Measurements from ENCODE around the gene CLK4. TPM values are rescaled to one million over a fixed set of nuclear protein-coding genes. Genes with fewer than 3 reads are reported as not detected.

Gene CLK4
- total and polyA plus RNA-seq, 5 donors from 2014 or later, result 12.5 to 86.4 (median 19.1) TPM

- H3K4me3 Mint-ChIP-seq, result no peak overlapping the region
- no peak overlapping the region for H3K4me3 ChIP-seq (ENCODE audit: low read depth, low read length)
- no peaks in the 10 kb centered on the region for H3K4me1 Mint-ChIP-seq
- peaks cover 0 to 10% (median 4%) of the 10 kb centered on the region in 7 donors for H3K9me3 Mint-ChIP-seq
- H3K36me3 Mint-ChIP-seq, result peaks cover 3% of the 10 kb centered on the region
- H3K27ac ChIP-seq (ENCODE audit: insufficient read depth, low read length, poor library complexity, severe bottlenecking), result no peak overlapping the region
- H3K27me3 Mint-ChIP-seq, result peaks cover 7% of the 10 kb centered on the region
- peaks cover 2% of the 10 kb centered on the region for H3K27me3 ChIP-seq (ENCODE audit: control insufficient read depth, insufficient read depth, low read length)
- no peaks in the 10 kb centered on the region for H3K9me3 ChIP-seq (ENCODE audit: control insufficient read depth in 2 of 2, low read length in 2 of 2)
- H3K36me3 ChIP-seq (ENCODE audit: control insufficient read depth, insufficient read depth, low read length), result no peaks in the 10 kb centered on the region
- H3K4me1 ChIP-seq (ENCODE audit: control insufficient read depth, insufficient read depth, low read length, poor library complexity, severe bottlenecking), result no peaks in the 10 kb centered on the region
- DNase-seq, result no peak
- no peak for ATAC-seq (ENCODE audit: low read depth in 2 of 2)
- H3K27ac Mint-ChIP-seq, result no peak overlapping the region
These were observed 54.2 kb downstream of the CLK4 start for GRCh38 chr5:178572617-178573016.

GRCh38 chr5:178569485-178569884 lies 57.4 kb downstream of the CLK4 start:
- no peak overlapping the region for H3K4me3 ChIP-seq (ENCODE audit: low read depth, low read length)
- no peaks in the 10 kb centered on the region for H3K36me3 ChIP-seq (ENCODE audit: control insufficient read depth, insufficient read depth, low read length)
- H3K36me3 Mint-ChIP-seq, result no peaks in the 10 kb centered on the region
- H3K9me3 ChIP-seq (ENCODE audit: control insufficient read depth in 2 of 2, low read length in 2 of 2), result no peaks in the 10 kb centered on the region
- H3K27me3 Mint-ChIP-seq, result peaks cover 15% of the 10 kb centered on the region
- H3K9me3 Mint-ChIP-seq, result peaks cover 0 to 10% (median 4%) of the 10 kb centered on the region in 7 donors
- H3K27ac ChIP-seq (ENCODE audit: insufficient read depth, low read length, poor library complexity, severe bottlenecking), result no peak overlapping the region
- no peaks in the 10 kb centered on the region for H3K4me1 ChIP-seq (ENCODE audit: control insufficient read depth, insufficient read depth, low read length, poor library complexity, severe bottlenecking)
- no peak overlapping the region for H3K4me3 Mint-ChIP-seq
- H3K27me3 ChIP-seq (ENCODE audit: control insufficient read depth, insufficient read depth, low read length), result no peaks in the 10 kb centered on the region
- ATAC-seq (ENCODE audit: low read depth in 2 of 2), result no peak
- H3K27ac Mint-ChIP-seq, result no peak overlapping the region
- DNase-seq, result no peak
- H3K4me1 Mint-ChIP-seq, result no peaks in the 10 kb centered on the region

DNA sequence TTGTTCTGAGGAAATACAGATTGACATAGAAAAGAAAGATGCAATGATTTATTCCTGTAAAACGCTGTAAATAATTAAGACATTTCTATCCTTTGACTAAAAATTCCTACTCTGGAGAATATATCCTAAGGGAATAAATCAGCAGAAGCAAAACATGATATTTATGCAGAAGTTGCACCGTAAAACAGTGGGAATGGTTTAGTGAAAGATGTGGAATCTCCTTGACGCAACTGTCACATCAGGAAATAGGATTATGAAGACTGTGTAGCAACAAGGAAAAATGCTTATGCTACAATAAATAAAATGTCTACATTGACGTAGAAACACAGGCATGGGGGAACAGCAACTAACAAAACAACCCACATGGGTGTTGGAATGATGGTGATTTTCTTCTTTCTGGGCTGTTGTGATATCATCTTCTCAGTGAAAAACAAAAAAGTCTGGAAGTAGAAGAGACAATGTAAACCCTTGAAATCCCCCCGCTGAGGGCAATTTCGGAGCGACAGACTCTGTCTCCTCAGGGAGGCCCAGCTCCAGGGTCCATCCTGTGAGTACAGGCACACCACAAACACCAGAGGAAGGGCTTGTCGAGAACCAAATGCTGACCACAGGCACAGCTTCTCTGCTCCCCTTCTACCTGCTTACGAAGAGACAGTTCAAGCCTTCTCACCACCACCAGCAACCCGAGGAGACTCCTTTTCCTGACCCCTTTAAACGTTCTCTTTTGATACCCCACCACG lies 61.9 kb downstream of the CLK4 start:
- Mint-ChIP-seq H3K4me3 (no peak overlapping the region), H3K4me1 (no peaks in the 10 kb centered on the region), H3K36me3 (no peaks in the 10 kb centered on the region), H3K9me3 (peaks cover 0 to 2% (median 0%) of the 10 kb centered on the region in 7 donors), H3K27me3 (peaks cover 31% of the 10 kb centered on the region), H3K27ac (no peak overlapping the region)
- no peak for ATAC-seq (ENCODE audit: low read depth in 2 of 2)
- Histone ChIP-seq H3K4me3 (ENCODE audit: low read depth, low read length) (no peak overlapping the region), H3K9me3 (ENCODE audit: control insufficient read depth in 2 of 2, low read length in 2 of 2) (no peaks in the 10 kb centered on the region), H3K4me1 (ENCODE audit: control insufficient read depth, insufficient read depth, low read length, poor library complexity, severe bottlenecking) (no peaks in the 10 kb centered on the region), H3K27me3 (ENCODE audit: control insufficient read depth, insufficient read depth, low read length) (no peaks in the 10 kb centered on the region), H3K36me3 (ENCODE audit: control insufficient read depth, insufficient read depth, low read length) (no peaks in the 10 kb centered on the region), H3K27ac (ENCODE audit: insufficient read depth, low read length, poor library complexity, severe bottlenecking) (no peak overlapping the region)
- DNase-seq, result no peak

DNA sequence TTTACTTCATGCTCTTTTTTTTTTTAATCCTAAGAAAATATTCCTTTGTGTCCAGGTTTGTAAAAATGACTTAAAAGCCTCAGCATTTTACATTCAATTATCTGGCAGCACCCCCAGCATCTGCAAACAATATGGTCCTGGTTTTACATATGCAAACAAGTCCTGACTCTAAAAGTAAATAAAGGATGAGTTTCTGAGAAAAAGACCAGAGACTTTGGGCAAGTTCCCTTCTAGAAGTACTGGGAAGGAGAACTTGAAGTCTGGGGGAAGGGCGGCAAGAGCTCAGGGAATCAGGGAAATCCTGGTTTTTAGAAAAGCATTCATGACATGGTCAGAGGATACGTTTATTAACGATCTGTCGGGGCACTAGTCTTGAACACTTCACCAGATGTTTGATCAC lies 62.5 kb downstream of the CLK4 start:
- Mint-ChIP-seq H3K4me3 (no peak overlapping the region), H3K36me3 (no peaks in the 10 kb centered on the region), H3K27ac (no peak overlapping the region), H3K27me3 (peaks cover 32% of the 10 kb centered on the region), H3K9me3 (peaks cover 0 to 2% (median 0%) of the 10 kb centered on the region in 7 donors), H3K4me1 (no peaks in the 10 kb centered on the region)
- Histone ChIP-seq H3K4me1 (ENCODE audit: control insufficient read depth, insufficient read depth, low read length, poor library complexity, severe bottlenecking) (no peaks in the 10 kb centered on the region), H3K36me3 (ENCODE audit: control insufficient read depth, insufficient read depth, low read length) (no peaks in the 10 kb centered on the region), H3K4me3 (ENCODE audit: low read depth, low read length) (no peak overlapping the region), H3K27ac (ENCODE audit: insufficient read depth, low read length, poor library complexity, severe bottlenecking) (no peak overlapping the region), H3K27me3 (ENCODE audit: control insufficient read depth, insufficient read depth, low read length) (no peaks in the 10 kb centered on the region), H3K9me3 (ENCODE audit: control insufficient read depth in 2 of 2, low read length in 2 of 2) (no peaks in the 10 kb centered on the region)
- no peak for ATAC-seq (ENCODE audit: low read depth in 2 of 2)
- DNase-seq, result no peak

DNA sequence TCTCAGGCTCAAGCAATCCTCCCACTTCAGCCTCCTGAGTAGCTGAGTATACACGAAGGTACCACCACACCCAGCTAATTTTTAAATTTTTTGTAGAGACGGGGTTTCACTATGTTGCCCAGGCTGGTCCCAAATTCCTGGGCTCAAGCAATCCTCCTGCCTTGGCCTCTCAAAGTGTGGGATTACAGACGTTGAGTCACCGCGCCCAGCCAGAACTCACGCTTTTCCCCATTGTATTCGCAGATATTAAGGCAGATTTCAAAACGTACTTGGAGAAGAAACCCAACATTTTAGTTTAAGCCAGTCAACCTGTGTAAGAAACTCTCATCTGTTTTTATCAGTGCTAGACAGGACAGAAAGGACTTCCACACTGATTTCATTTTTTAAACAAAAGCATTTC lies 63.2 kb downstream of the CLK4 start:
- DNase-seq (no peak), ATAC-seq (ENCODE audit: low read depth in 2 of 2) (no peak)
- H3K9me3 Mint-ChIP-seq, result peaks cover 0 to 2% (median 0%) of the 10 kb centered on the region in 7 donors
- H3K4me3 Mint-ChIP-seq, result no peak overlapping the region
- Histone ChIP-seq H3K9me3 (ENCODE audit: control insufficient read depth in 2 of 2, low read length in 2 of 2) (no peaks in the 10 kb centered on the region), H3K36me3 (ENCODE audit: control insufficient read depth, insufficient read depth, low read length) (no peaks in the 10 kb centered on the region), H3K4me3 (ENCODE audit: low read depth, low read length) (no peak overlapping the region), H3K27me3 (ENCODE audit: control insufficient read depth, insufficient read depth, low read length) (no peaks in the 10 kb centered on the region), H3K4me1 (ENCODE audit: control insufficient read depth, insufficient read depth, low read length, poor library complexity, severe bottlenecking) (no peaks in the 10 kb centered on the region), H3K27ac (ENCODE audit: insufficient read depth, low read length, poor library complexity, severe bottlenecking) (no peak overlapping the region)
- H3K27me3 Mint-ChIP-seq, result peaks cover 32% of the 10 kb centered on the region
- H3K36me3 Mint-ChIP-seq, result no peaks in the 10 kb centered on the region
- H3K4me1 Mint-ChIP-seq, result no peaks in the 10 kb centered on the region
- no peak overlapping the region for H3K27ac Mint-ChIP-seq

DNA sequence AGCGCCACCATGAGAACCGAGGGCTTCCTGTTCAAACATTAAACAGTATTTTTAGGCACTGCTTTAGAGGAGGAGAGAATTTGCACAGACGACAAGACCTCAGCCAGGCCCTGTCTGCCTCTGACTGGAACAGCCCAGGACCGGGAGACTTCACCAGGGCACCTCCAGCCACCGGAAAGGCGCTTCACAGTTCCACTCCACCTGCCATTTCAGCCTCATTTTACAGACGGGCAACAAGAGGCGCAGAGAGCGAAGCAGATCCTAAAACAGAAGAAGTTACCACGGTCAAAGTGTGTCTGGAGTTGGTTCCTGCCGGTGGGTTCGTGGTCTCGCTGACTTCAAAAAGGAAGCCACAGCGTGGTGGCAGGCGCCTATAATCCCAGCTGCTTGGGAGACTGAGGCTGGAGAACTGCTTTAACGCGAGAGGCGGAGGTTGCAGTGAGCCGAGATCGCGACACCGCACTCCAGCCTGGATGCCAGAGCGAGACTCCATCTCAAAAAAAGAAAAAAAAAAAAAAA lies 65.0 kb downstream of the CLK4 start:
- Histone ChIP-seq H3K27ac (ENCODE audit: insufficient read depth, low read length, poor library complexity, severe bottlenecking) (no peak overlapping the region), H3K36me3 (ENCODE audit: control insufficient read depth, insufficient read depth, low read length) (no peaks in the 10 kb centered on the region), H3K27me3 (ENCODE audit: control insufficient read depth, insufficient read depth, low read length) (no peaks in the 10 kb centered on the region), H3K4me1 (ENCODE audit: control insufficient read depth, insufficient read depth, low read length, poor library complexity, severe bottlenecking) (no peaks in the 10 kb centered on the region), H3K4me3 (ENCODE audit: low read depth, low read length) (no peak overlapping the region), H3K9me3 (ENCODE audit: control insufficient read depth in 2 of 2, low read length in 2 of 2) (no peaks in the 10 kb centered on the region)
- H3K4me3 Mint-ChIP-seq, result no peak overlapping the region
- H3K9me3 Mint-ChIP-seq, result peaks cover 0 to 2% (median 0%) of the 10 kb centered on the region in 7 donors
- no peak for DNase-seq
- no peaks in the 10 kb centered on the region for H3K36me3 Mint-ChIP-seq
- H3K4me1 Mint-ChIP-seq, result no peaks in the 10 kb centered on the region
- H3K27me3 Mint-ChIP-seq, result peaks cover 32% of the 10 kb centered on the region
- ATAC-seq (ENCODE audit: low read depth in 2 of 2), result no peak
- H3K27ac Mint-ChIP-seq, result no peak overlapping the region

GRCh38 chr5:178560911-178561310 lies 65.9 kb downstream of the CLK4 start:
- no peaks in the 10 kb centered on the region for H3K36me3 ChIP-seq (ENCODE audit: control insufficient read depth, insufficient read depth, low read length)
- no peak overlapping the region for H3K27ac Mint-ChIP-seq
- H3K4me1 Mint-ChIP-seq, result no peaks in the 10 kb centered on the region
- DNase-seq (no peak), ATAC-seq (ENCODE audit: low read depth in 2 of 2) (no peak)
- H3K27me3 Mint-ChIP-seq, result peaks cover 28% of the 10 kb centered on the region
- H3K27ac ChIP-seq (ENCODE audit: insufficient read depth, low read length, poor library complexity, severe bottlenecking), result no peak overlapping the region
- no peaks in the 10 kb centered on the region for H3K9me3 ChIP-seq (ENCODE audit: control insufficient read depth in 2 of 2, low read length in 2 of 2)
- H3K4me3 ChIP-seq (ENCODE audit: low read depth, low read length), result no peak overlapping the region
- no peaks in the 10 kb centered on the region for H3K27me3 ChIP-seq (ENCODE audit: control insufficient read depth, insufficient read depth, low read length)
- no peak overlapping the region for H3K4me3 Mint-ChIP-seq
- H3K36me3 Mint-ChIP-seq, result no peaks in the 10 kb centered on the region
- H3K9me3 Mint-ChIP-seq, result peaks cover 0 to 2% (median 0%) of the 10 kb centered on the region in 7 donors
- H3K4me1 ChIP-seq (ENCODE audit: control insufficient read depth, insufficient read depth, low read length, poor library complexity, severe bottlenecking), result no peaks in the 10 kb centered on the region

DNA sequence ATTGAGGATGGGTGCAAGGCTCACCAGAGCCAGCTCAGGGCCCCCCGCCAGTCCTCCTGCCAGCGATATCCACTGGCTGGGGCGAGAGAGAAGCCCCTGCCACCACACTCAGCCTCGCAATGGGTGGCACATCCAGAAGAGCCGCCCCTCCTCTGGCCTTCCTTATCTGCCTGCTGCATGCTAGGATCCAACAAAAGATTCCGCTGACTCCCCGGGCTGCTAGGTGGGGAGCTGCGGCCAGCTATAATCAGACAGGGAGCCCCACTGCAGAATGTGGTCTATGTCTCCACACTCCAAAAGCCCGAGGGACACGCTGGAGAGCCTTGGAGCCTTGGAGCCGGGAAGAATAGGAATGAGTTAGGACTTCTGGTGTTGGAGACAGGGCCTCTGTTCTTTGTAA lies 69.4 kb downstream of the CLK4 start:
- DNase-seq, result no peak
- H3K36me3 ChIP-seq (ENCODE audit: control insufficient read depth, insufficient read depth, low read length), result no peaks in the 10 kb centered on the region
- no peaks in the 10 kb centered on the region for H3K9me3 ChIP-seq (ENCODE audit: control insufficient read depth in 2 of 2, low read length in 2 of 2)
- no peak overlapping the region for H3K27ac ChIP-seq (ENCODE audit: insufficient read depth, low read length, poor library complexity, severe bottlenecking)
- H3K4me3 ChIP-seq (ENCODE audit: low read depth, low read length), result no peak overlapping the region
- H3K36me3 Mint-ChIP-seq, result no peaks in the 10 kb centered on the region
- no peak for ATAC-seq (ENCODE audit: low read depth in 2 of 2)
- H3K9me3 Mint-ChIP-seq, result peaks cover 0 to 2% (median 0%) of the 10 kb centered on the region in 7 donors
- H3K27me3 Mint-ChIP-seq, result peaks cover 5% of the 10 kb centered on the region
- no peaks in the 10 kb centered on the region for H3K27me3 ChIP-seq (ENCODE audit: control insufficient read depth, insufficient read depth, low read length)
- H3K4me1 Mint-ChIP-seq, result no peaks in the 10 kb centered on the region
- no peaks in the 10 kb centered on the region for H3K4me1 ChIP-seq (ENCODE audit: control insufficient read depth, insufficient read depth, low read length, poor library complexity, severe bottlenecking)
- H3K4me3 Mint-ChIP-seq, result no peak overlapping the region
- no peak overlapping the region for H3K27ac Mint-ChIP-seq
